ENCODE results near the gene PROZ. TPM values are rescaled to one million over a fixed set of nuclear protein-coding genes. Genes with fewer than 3 reads are reported as not detected.

The PROZ gene
- total RNA-seq, 6 experiments from 2014 or later = not detected

DNA sequence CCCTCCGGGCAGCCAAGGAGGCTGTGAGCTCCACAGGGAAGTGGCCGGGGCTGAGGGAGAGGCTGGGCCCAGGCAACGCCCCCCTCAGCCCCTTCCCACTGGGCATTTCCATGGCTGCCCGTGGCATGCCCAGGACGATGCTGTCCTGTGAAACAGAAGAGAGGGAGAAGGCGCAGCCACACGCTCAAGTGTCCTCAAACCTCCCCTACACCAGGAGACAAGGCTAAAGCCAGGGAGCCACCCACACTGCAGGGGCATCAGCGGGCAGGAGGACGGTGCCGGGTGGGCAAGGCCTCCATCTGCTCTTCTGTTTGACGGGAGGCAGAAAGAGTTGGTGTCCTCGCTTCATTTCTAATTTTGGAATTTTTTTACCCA is 14.2 kb upstream of the PROZ start:
- Mint-ChIP-seq H3K9me3 (no peaks in the 10 kb centered on the region), H3K27ac (no peak overlapping the region), H3K36me3 (ENCODE audit: low read depth) (no peaks in the 10 kb centered on the region), H3K4me3 (no peak overlapping the region), H3K27me3 (ENCODE audit: insufficient read depth) (peaks cover 6% of the 10 kb centered on the region), H3K4me1 (ENCODE audit: low read depth) (no peaks in the 10 kb centered on the region)
- no peak for DNase-seq
- TF ChIP-seq, protein P1, sequence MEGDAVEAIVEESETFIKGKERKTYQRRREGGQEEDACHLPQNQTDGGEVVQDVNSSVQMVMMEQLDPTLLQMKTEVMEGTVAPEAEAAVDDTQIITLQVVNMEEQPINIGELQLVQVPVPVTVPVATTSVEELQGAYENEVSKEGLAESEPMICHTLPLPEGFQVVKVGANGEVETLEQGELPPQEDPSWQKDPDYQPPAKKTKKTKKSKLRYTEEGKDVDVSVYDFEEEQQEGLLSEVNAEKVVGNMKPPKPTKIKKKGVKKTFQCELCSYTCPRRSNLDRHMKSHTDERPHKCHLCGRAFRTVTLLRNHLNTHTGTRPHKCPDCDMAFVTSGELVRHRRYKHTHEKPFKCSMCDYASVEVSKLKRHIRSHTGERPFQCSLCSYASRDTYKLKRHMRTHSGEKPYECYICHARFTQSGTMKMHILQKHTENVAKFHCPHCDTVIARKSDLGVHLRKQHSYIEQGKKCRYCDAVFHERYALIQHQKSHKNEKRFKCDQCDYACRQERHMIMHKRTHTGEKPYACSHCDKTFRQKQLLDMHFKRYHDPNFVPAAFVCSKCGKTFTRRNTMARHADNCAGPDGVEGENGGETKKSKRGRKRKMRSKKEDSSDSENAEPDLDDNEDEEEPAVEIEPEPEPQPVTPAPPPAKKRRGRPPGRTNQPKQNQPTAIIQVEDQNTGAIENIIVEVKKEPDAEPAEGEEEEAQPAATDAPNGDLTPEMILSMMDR (IDR thresholded peaks at IDR 0.05) = no peak

DNA sequence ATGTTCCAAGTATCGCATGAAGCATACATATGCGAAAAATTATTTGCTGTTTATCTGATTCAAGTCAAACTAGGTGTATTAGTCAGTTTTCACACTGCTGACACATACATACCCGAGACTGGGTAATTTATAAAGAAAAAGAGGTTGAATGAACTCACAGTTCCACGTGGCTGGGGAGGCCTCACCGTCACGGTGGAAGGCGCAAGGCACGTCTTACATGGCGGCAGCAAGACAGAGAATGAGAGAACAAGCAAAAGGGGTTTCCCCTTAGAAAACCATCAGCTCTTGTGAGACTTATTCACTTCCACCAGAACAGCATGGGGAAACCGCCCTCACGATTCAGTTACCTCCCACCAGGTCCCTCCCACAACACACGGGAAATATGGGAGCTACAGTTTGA is 13.0 kb upstream of the PROZ start:
- no peaks in the 10 kb centered on the region for H3K36me3 Mint-ChIP-seq (ENCODE audit: low read depth)
- no peak overlapping the region for H3K4me3 Mint-ChIP-seq
- H3K27me3 Mint-ChIP-seq (ENCODE audit: insufficient read depth) = peaks cover 6% of the 10 kb centered on the region
- no peaks in the 10 kb centered on the region for H3K4me1 Mint-ChIP-seq (ENCODE audit: low read depth)
- H3K9me3 Mint-ChIP-seq = no peaks in the 10 kb centered on the region
- TF ChIP-seq, protein P1 (IDR thresholded peaks at IDR 0.05) = no peak
- no peak overlapping the region for H3K27ac Mint-ChIP-seq
- DNase-seq = no peak

DNA sequence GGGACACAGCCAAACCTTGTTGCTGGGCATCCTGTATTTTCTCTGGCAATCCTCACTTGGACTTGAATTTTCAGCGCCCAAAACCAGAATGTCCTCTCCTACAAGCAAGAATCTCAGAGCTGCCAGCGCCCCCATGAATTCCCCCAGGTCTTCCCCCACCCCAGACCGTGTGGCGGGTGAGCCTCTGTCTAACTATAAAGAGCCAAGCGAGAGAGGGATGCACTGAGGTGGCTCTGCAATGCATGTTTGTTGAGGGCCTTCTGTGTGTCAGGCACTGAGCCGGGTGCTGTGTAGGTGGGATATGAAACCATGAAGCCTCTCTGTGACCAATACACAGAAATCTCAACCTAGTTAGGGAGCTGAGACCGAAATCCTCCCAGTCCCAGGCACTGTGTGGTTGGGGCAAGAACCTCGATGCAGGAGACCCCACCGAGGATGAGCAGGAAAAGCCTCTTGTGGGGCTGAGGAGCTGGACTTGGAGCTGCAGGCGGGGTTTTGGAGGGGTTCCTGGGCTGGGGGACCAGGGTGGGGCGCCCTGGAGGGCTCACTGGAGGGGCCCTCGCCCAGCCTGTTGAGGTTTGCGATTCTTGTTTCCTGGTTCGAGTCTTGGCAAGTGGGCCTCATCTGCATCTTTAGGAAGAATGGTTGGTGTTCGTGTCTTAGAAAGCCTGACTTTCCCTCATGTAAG is 12.4 kb upstream of the PROZ start:
- TF ChIP-seq, protein P1 (IDR thresholded peaks at IDR 0.05) = no peak
- Mint-ChIP-seq H3K9me3 (no peaks in the 10 kb centered on the region), H3K27ac (no peak overlapping the region), H3K27me3 (ENCODE audit: insufficient read depth) (peaks cover 7% of the 10 kb centered on the region), H3K4me1 (ENCODE audit: low read depth) (no peaks in the 10 kb centered on the region), H3K4me3 (no peak overlapping the region), H3K36me3 (ENCODE audit: low read depth) (no peaks in the 10 kb centered on the region)
- DNase-seq = no peak

DNA sequence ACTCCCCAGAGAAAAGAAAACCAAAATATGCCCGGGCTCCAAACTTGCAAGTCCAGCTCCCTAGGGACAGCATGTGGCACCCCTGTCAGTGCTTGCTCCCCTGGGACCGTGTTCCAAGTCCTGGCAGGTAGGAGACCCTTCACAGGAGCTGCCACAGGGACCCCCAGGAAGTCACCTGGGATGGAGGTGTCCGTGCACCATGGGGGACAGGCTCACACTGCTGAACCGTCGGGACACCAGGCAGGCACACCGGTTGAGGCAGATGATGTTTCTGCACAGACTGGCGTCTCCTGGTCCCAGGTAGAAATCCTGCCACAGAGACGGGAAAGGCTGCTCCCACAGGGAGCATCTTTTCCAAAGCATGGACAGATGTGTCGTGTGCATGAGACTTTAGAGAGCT is 11.7 kb upstream of the PROZ start:
- H3K4me1 Mint-ChIP-seq (ENCODE audit: low read depth) = no peaks in the 10 kb centered on the region
- TF ChIP-seq, protein P1 (IDR thresholded peaks at IDR 0.05) = no peak
- H3K36me3 Mint-ChIP-seq (ENCODE audit: low read depth) = no peaks in the 10 kb centered on the region
- H3K4me3 Mint-ChIP-seq = no peak overlapping the region
- peaks cover 8% of the 10 kb centered on the region for H3K27me3 Mint-ChIP-seq (ENCODE audit: insufficient read depth)
- no peaks in the 10 kb centered on the region for H3K9me3 Mint-ChIP-seq
- H3K27ac Mint-ChIP-seq = no peak overlapping the region
- no peak for DNase-seq

DNA sequence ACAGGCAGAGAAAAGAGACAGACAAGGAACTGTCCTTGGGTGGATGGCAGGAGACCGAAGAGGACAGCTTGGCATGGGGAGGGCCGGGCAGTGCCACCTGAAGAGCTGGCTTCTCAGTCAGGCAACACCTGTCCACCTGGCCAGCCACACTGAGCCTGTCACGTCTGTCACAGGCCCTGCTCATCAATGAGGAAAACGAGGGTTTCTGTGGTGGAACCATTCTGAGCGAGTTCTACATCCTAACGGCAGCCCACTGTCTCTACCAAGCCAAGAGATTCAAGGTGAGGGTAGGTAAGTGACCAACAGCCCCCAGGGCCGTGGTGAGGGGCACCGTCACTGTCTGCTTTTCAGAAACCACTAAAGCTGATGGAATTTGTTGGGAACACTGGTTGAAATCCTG is 11.2 kb upstream of the PROZ start:
- no peak overlapping the region for H3K4me3 Mint-ChIP-seq
- H3K36me3 Mint-ChIP-seq (ENCODE audit: low read depth) = no peaks in the 10 kb centered on the region
- no peak overlapping the region for H3K27ac Mint-ChIP-seq
- H3K9me3 Mint-ChIP-seq = no peaks in the 10 kb centered on the region
- H3K27me3 Mint-ChIP-seq (ENCODE audit: insufficient read depth) = peaks cover 8% of the 10 kb centered on the region
- peaks cover 3% of the 10 kb centered on the region for H3K4me1 Mint-ChIP-seq (ENCODE audit: low read depth)
- TF ChIP-seq, protein P1 (IDR thresholded peaks at IDR 0.05) = no peak
- no peak for DNase-seq

Measured in HFFc6 (cell line).